ENCODE results near the gene RAPGEF3.

Gene RAPGEF3

GRCh38 chr12:47722136-47722834, 36.4 kb downstream of the RAPGEF3 start:
- Histone ChIP-seq H3K4me2 (ENCODE audit: low read length) (no peak overlapping the region), H3K36me3 (ENCODE audit: control insufficient read depth, insufficient read depth, low read length) (no peaks in the 10 kb centered on the region), H3K9me3 (ENCODE audit: control insufficient read depth, low read length) (no peaks in the 10 kb centered on the region), H2AFZ (peak overlapping the region; percentile 4), H3K27me3 (ENCODE audit: control insufficient read depth, insufficient read depth, low read length) (no peaks in the 10 kb centered on the region), H3K4me3 (ENCODE audit: low read depth, low read length) (no peak overlapping the region), H3K27ac (peak overlapping the region; percentile 8), H3K4me1 (peaks cover 27% of the 10 kb centered on the region), H3K9ac (no peak overlapping the region), H3K79me2 (no peaks in the 10 kb centered on the region)
- no peak for TF ChIP-seq CTCF (IDR thresholded peaks at IDR 0.05)

GRCh38 chr12:47721431-47721973, 37.2 kb downstream of the RAPGEF3 start:
- Histone ChIP-seq H3K27ac (no peak overlapping the region), H3K9ac (no peak overlapping the region), H3K27me3 (ENCODE audit: control insufficient read depth, insufficient read depth, low read length) (no peaks in the 10 kb centered on the region), H3K9me3 (ENCODE audit: control insufficient read depth, low read length) (no peaks in the 10 kb centered on the region), H3K4me3 (ENCODE audit: low read depth, low read length) (no peak overlapping the region), H3K36me3 (ENCODE audit: control insufficient read depth, insufficient read depth, low read length) (no peaks in the 10 kb centered on the region), H3K79me2 (no peaks in the 10 kb centered on the region), H3K4me2 (ENCODE audit: low read length) (no peak overlapping the region), H2AFZ (no peak overlapping the region), H3K4me1 (peaks cover 30% of the 10 kb centered on the region)
- TF ChIP-seq CTCF (IDR thresholded peaks at IDR 0.05), result no peak

GRCh38 chr12:47718531-47718930, 40.1 kb downstream of the RAPGEF3 start:
- Histone ChIP-seq H3K27me3 (ENCODE audit: control insufficient read depth, insufficient read depth, low read length) (no peaks in the 10 kb centered on the region), H3K4me2 (ENCODE audit: low read length) (no peak overlapping the region), H2AFZ (no peak overlapping the region), H3K9me3 (ENCODE audit: control insufficient read depth, low read length) (no peaks in the 10 kb centered on the region), H3K27ac (peak overlapping the region; percentile 64), H3K4me3 (ENCODE audit: low read depth, low read length) (no peak overlapping the region), H3K9ac (no peak overlapping the region), H3K4me1 (peaks cover 42% of the 10 kb centered on the region), H3K79me2 (no peaks in the 10 kb centered on the region), H3K36me3 (ENCODE audit: control insufficient read depth, insufficient read depth, low read length) (no peaks in the 10 kb centered on the region)
- no peak for TF ChIP-seq CTCF (IDR thresholded peaks at IDR 0.05)

- TF ChIP-seq CTCF (IDR thresholded peaks at IDR 0.05), result peak; percentile 82
- H3K79me2 ChIP-seq, result no peaks in the 10 kb centered on the region
- H3K27ac ChIP-seq, result peak overlapping the region; percentile 64
- H3K27me3 ChIP-seq (ENCODE audit: control insufficient read depth, insufficient read depth, low read length), result no peaks in the 10 kb centered on the region
- peaks cover 33% of the 10 kb centered on the region for H3K4me1 ChIP-seq
- no peak overlapping the region for H3K9ac ChIP-seq
- H3K4me2 ChIP-seq (ENCODE audit: low read length), result no peak overlapping the region
- H2AFZ ChIP-seq, result peak overlapping the region; percentile 82
- no peaks in the 10 kb centered on the region for H3K9me3 ChIP-seq (ENCODE audit: control insufficient read depth, low read length)
- no peaks in the 10 kb centered on the region for H3K36me3 ChIP-seq (ENCODE audit: control insufficient read depth, insufficient read depth, low read length)
- no peak overlapping the region for H3K4me3 ChIP-seq (ENCODE audit: low read depth, low read length)
Observed at GRCh38 chr12:47717443-47718193, 41.1 kb downstream of the RAPGEF3 start.

All from parathyroid adenoma (tissue), 2 donors.